Measurements from ENCODE around the gene HUS1B. TPM values are rescaled to one million over a fixed set of nuclear protein-coding genes. Genes with fewer than 3 reads are reported as not detected.

HUS1B gene
- total and polyA plus RNA-seq, 2 experiments from 2014 or later: 1.3 to 3.9 TPM

DNA sequence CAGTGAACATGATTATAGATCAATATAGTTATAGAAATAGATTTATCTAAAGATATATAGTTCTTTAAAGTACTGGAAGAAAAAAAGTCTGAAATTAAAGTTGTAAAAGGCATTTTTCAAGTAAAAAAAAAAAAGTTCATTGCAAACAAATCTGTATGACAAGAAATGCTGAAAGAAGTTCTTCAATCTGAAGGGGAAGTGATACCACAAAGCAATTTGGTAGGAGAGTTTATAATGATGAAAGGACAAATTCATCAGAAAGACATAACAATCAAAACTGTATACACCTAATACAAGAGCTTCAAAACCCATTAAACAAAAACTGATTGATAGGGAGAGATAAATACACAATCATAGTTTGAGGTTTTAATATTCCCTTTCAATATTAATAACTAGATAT, 14.1 kb downstream of the HUS1B start:
- H3K27me3 ChIP-seq (ENCODE audit: insufficient read depth): no peaks in the 10 kb centered on the region
- no peak overlapping the region for H3K4me3 ChIP-seq
- H3K79me2 ChIP-seq (replicated peaks; ENCODE audit: insufficient read depth): peaks cover 95% of the 10 kb centered on the region
- ATAC-seq (no peak), DNase-seq (ENCODE audit: low spot score) (no peak)
- Mint-ChIP-seq H3K4me3 (no peak overlapping the region), H3K27ac (no peak overlapping the region), H3K27me3 (ENCODE audit: insufficient read depth, low read depth, poor library complexity) (peaks cover 3% of the 10 kb centered on the region), H3K36me3 (ENCODE audit: low read depth) (peaks cover 17% of the 10 kb centered on the region), H3K4me1 (peaks cover 37% of the 10 kb centered on the region), H3K9me3 (peaks cover 9% of the 10 kb centered on the region)
- no peak overlapping the region for H3K4me2 ChIP-seq
- H3F3A ChIP-seq (replicated peaks; ENCODE audit: low read depth): no peaks in the 10 kb centered on the region
- H2AFZ ChIP-seq: no peak overlapping the region
- no peak for TF ChIP-seq EZH2phosphoT487 (IDR thresholded peaks at IDR 0.05; ENCODE audit: unreplicated experiment)
- TF ChIP-seq POLR2AphosphoS5 (IDR thresholded peaks at IDR 0.05; ENCODE audit: low read depth): no peak
- TF ChIP-seq CREB1 (CRISPR knock-in tag; IDR thresholded peaks at IDR 0.05; ENCODE audit: low read depth): no peak
- TF ChIP-seq, protein P1, sequence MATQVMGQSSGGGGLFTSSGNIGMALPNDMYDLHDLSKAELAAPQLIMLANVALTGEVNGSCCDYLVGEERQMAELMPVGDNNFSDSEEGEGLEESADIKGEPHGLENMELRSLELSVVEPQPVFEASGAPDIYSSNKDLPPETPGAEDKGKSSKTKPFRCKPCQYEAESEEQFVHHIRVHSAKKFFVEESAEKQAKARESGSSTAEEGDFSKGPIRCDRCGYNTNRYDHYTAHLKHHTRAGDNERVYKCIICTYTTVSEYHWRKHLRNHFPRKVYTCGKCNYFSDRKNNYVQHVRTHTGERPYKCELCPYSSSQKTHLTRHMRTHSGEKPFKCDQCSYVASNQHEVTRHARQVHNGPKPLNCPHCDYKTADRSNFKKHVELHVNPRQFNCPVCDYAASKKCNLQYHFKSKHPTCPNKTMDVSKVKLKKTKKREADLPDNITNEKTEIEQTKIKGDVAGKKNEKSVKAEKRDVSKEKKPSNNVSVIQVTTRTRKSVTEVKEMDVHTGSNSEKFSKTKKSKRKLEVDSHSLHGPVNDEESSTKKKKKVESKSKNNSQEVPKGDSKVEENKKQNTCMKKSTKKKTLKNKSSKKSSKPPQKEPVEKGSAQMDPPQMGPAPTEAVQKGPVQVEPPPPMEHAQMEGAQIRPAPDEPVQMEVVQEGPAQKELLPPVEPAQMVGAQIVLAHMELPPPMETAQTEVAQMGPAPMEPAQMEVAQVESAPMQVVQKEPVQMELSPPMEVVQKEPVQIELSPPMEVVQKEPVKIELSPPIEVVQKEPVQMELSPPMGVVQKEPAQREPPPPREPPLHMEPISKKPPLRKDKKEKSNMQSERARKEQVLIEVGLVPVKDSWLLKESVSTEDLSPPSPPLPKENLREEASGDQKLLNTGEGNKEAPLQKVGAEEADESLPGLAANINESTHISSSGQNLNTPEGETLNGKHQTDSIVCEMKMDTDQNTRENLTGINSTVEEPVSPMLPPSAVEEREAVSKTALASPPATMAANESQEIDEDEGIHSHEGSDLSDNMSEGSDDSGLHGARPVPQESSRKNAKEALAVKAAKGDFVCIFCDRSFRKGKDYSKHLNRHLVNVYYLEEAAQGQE (IDR thresholded peaks at IDR 0.05; ENCODE audit: unreplicated experiment): no peak
- TF ChIP-seq, protein P2, sequence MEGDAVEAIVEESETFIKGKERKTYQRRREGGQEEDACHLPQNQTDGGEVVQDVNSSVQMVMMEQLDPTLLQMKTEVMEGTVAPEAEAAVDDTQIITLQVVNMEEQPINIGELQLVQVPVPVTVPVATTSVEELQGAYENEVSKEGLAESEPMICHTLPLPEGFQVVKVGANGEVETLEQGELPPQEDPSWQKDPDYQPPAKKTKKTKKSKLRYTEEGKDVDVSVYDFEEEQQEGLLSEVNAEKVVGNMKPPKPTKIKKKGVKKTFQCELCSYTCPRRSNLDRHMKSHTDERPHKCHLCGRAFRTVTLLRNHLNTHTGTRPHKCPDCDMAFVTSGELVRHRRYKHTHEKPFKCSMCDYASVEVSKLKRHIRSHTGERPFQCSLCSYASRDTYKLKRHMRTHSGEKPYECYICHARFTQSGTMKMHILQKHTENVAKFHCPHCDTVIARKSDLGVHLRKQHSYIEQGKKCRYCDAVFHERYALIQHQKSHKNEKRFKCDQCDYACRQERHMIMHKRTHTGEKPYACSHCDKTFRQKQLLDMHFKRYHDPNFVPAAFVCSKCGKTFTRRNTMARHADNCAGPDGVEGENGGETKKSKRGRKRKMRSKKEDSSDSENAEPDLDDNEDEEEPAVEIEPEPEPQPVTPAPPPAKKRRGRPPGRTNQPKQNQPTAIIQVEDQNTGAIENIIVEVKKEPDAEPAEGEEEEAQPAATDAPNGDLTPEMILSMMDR (conservative IDR thresholded peaks at IDR 0.05; ENCODE audit: low read depth in 2 of 2): no peak
- TF ChIP-seq ZNF114 (CRISPR knock-in tag; IDR thresholded peaks at IDR 0.05): no peak
- TF ChIP-seq STAT1 (IDR thresholded peaks at IDR 0.05; ENCODE audit: unreplicated experiment): no peak
- TF ChIP-seq, protein P3, sequence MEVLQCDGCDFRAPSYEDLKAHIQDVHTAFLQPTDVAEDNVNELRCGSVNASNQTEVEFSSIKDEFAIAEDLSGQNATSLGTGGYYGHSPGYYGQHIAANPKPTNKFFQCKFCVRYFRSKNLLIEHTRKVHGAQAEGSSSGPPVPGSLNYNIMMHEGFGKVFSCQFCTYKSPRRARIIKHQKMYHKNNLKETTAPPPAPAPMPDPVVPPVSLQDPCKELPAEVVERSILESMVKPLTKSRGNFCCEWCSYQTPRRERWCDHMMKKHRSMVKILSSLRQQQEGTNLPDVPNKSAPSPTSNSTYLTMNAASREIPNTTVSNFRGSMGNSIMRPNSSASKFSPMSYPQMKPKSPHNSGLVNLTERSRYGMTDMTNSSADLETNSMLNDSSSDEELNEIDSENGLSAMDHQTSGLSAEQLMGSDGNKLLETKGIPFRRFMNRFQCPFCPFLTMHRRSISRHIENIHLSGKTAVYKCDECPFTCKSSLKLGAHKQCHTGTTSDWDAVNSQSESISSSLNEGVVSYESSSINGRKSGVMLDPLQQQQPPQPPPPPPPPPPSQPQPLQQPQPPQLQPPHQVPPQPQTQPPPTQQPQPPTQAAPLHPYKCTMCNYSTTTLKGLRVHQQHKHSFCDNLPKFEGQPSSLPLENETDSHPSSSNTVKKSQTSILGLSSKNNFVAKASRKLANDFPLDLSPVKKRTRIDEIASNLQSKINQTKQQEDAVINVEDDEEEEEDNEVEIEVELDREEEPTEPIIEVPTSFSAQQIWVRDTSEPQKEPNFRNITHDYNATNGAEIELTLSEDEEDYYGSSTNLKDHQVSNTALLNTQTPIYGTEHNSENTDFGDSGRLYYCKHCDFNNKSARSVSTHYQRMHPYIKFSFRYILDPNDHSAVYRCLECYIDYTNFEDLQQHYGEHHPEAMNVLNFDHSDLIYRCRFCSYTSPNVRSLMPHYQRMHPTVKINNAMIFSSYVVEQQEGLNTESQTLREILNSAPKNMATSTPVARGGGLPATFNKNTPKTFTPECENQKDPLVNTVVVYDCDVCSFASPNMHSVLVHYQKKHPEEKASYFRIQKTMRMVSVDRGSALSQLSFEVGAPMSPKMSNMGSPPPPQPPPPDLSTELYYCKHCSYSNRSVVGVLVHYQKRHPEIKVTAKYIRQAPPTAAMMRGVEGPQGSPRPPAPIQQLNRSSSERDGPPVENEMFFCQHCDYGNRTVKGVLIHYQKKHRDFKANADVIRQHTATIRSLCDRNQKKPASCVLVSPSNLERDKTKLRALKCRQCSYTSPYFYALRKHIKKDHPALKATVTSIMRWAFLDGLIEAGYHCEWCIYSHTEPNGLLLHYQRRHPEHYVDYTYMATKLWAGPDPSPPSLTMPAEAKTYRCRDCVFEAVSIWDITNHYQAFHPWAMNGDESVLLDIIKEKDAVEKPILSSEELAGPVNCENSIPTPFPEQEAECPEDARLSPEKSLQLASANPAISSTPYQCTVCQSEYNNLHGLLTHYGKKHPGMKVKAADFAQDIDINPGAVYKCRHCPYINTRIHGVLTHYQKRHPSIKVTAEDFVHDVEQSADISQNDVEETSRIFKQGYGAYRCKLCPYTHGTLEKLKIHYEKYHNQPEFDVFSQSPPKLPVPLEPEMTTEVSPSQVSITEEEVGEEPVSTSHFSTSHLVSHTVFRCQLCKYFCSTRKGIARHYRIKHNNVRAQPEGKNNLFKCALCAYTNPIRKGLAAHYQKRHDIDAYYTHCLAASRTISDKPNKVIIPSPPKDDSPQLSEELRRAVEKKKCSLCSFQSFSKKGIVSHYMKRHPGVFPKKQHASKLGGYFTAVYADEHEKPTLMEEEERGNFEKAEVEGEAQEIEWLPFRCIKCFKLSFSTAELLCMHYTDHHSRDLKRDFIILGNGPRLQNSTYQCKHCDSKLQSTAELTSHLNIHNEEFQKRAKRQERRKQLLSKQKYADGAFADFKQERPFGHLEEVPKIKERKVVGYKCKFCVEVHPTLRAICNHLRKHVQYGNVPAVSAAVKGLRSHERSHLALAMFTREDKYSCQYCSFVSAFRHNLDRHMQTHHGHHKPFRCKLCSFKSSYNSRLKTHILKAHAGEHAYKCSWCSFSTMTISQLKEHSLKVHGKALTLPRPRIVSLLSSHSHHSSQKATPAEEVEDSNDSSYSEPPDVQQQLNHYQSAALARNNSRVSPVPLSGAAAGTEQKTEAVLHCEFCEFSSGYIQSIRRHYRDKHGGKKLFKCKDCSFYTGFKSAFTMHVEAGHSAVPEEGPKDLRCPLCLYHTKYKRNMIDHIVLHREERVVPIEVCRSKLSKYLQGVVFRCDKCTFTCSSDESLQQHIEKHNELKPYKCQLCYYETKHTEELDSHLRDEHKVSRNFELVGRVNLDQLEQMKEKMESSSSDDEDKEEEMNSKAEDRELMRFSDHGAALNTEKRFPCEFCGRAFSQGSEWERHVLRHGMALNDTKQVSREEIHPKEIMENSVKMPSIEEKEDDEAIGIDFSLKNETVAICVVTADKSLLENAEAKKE (CRISPR knock-in tag; IDR thresholded peaks at IDR 0.05): no peak
- no peak for TF ChIP-seq EZH2 (IDR thresholded peaks at IDR 0.05; ENCODE audit: low read depth, unreplicated experiment)
- TF ChIP-seq, protein P4, sequence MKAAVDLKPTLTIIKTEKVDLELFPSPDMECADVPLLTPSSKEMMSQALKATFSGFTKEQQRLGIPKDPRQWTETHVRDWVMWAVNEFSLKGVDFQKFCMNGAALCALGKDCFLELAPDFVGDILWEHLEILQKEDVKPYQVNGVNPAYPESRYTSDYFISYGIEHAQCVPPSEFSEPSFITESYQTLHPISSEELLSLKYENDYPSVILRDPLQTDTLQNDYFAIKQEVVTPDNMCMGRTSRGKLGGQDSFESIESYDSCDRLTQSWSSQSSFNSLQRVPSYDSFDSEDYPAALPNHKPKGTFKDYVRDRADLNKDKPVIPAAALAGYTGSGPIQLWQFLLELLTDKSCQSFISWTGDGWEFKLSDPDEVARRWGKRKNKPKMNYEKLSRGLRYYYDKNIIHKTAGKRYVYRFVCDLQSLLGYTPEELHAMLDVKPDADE (IDR thresholded peaks at IDR 0.05): no peak
- TF ChIP-seq ZNF331 (CRISPR knock-in tag; IDR thresholded peaks at IDR 0.05; ENCODE audit: low read depth): no peak
- no peak for TF ChIP-seq JUNB (IDR thresholded peaks at IDR 0.05; ENCODE audit: unreplicated experiment)
- no peak for TF ChIP-seq NANOG (IDR thresholded peaks at IDR 0.05; ENCODE audit: borderline replicate concordance)
- H3K27ac ChIP-seq (ENCODE audit: low read depth): no peak overlapping the region
- H3K4me1 ChIP-seq (ENCODE audit: insufficient read depth): peaks cover 32% of the 10 kb centered on the region
- no peaks in the 10 kb centered on the region for H3K9me2 ChIP-seq (ENCODE audit: insufficient read depth)
- H3K36me3 ChIP-seq (ENCODE audit: insufficient read depth): no peaks in the 10 kb centered on the region
- H4K20me1 ChIP-seq (replicated peaks; ENCODE audit: insufficient read depth): no peaks in the 10 kb centered on the region
